HCT116 (cell line): Measurements from ENCODE around the gene LUC7L. TPM values are rescaled to one million over a fixed set of nuclear protein-coding genes. Genes with fewer than 3 reads are reported as not detected.

ENCODE experiments used
- ATAC-seq: fragments of 200-7000 bp; cut with Tn5 transposase; 2 replicates; pipeline ENCODE4 v1.9.1; 2020; ENCODE audit warnings: mild to moderate bottlenecking, moderate library complexity
- BruUV-seq: library from RNA; stranded (reverse); fragments of 400-500 nt; replicated peaks from 2 replicates; lab custom pipeline; 2021; lab: Mats Ljungman, UMichigan
- CTCF ChIA-PET: fragments of 300-600 bp; sonication (Branson Sonifier 250); formaldehyde crosslinking; loops from one replicate; lab custom pipeline; 2021; ENCODE audit warnings: antibody characterized with exemption; lab: Charles Lee
- POLR2A ChIA-PET: fragments of 300-600, 350-600 bp; sonication (Branson Sonifier 250); formaldehyde crosslinking; loops from one replicate; lab custom pipeline; 2021; ENCODE audit warnings: antibody characterized with exemption; lab: Charles Lee
- RAD21 ChIA-PET, 2 experiments: fragments of 300-600 bp; sonication (Branson Sonifier 250); formaldehyde crosslinking; loops; one replicate each; lab custom pipeline; 2023; ENCODE audit warnings: low total read pairs in 2 of 2; ENCODE audit not compliant: uncharacterized antibody in 2 of 2, unreplicated experiment in 2 of 2, low non-redundant PET in 1 of 2; lab: Charles Lee
- DNase-seq: peaks from one replicate; pipeline ENCODE4 v3.0.0-alpha.2; 2010; ENCODE audit warnings: low read depth, low spot score
- H2AFZ ChIP-seq: fragments of 200-600 bp; shearing (Covaris generic), sonication (generic); 2 replicates; pipeline ENCODE4 v1.6.1; 2017; ENCODE audit warnings: low read depth, mixed run types, mixed read lengths, antibody characterized with exemption, low read length; ENCODE audit not compliant: poor library complexity, severe bottlenecking
- H3K27ac ChIP-seq: 2 replicates; pipeline ENCODE4 v1.5.1; 2012; ENCODE audit warnings: low read depth, low read length
- H3K27me3 ChIP-seq: fragments of 200-600 bp; sonication (generic); 2 replicates; pipeline ENCODE4 v1.6.1; 2016; ENCODE audit warnings: mixed run types, low read length, mixed read lengths; ENCODE audit not compliant: insufficient read depth
- H3K36me3 ChIP-seq, 2 experiments: fragments of 200-500 bp in 1 of 2; fragments of 200-600 bp in 1 of 2; sonication (Bioruptor generic) in 1 of 2; sonication (generic) in 1 of 2; 2 replicates each; pipeline versions ENCODE4 v1.5.1 to v1.6.1; 2014 to 2016; ENCODE audit warnings: low read length in 2 of 2, inconsistent platforms in 1 of 2, mixed read lengths in 1 of 2, mixed run types in 1 of 2; ENCODE audit not compliant: insufficient read depth in 2 of 2, control insufficient read depth in 1 of 2
- H3K4me1 ChIP-seq, 2 experiments: fragments of 200-600 bp in 1 of 2; sonication (generic) in 1 of 2; 2 replicates each; pipeline versions ENCODE4 v1.5.1 to v1.6.1; 2012 to 2017; ENCODE audit warnings: low read length in 2 of 2, inconsistent platforms in 1 of 2, mild to moderate bottlenecking in 1 of 2, mixed read lengths in 1 of 2, mixed run types in 1 of 2, moderate library complexity in 1 of 2; ENCODE audit not compliant: insufficient read depth in 2 of 2, control insufficient read depth in 1 of 2
- H3K4me2 ChIP-seq: fragments of 200-600 bp; sonication (generic); 2 replicates; pipeline ENCODE4 v1.6.1; 2017; ENCODE audit warnings: mixed run types, low read length, mixed read lengths
- H3K4me3 ChIP-seq, 2 experiments: fragments of 200-600 bp in 1 of 2; sonication (generic) in 1 of 2; replicated peaks in 1 of 2; 2 replicates each; pipeline ENCODE4 v1.5.1; 2011 to 2016; ENCODE audit warnings: low read length in 2 of 2, control low read depth in 1 of 2, low read depth in 1 of 2, mild to moderate bottlenecking in 1 of 2, mixed read lengths in 1 of 2, mixed run types in 1 of 2
- H3K79me2 ChIP-seq: fragments of 200-600 bp; sonication (generic); 2 replicates; pipeline ENCODE4 v1.6.1; 2017; ENCODE audit warnings: mild to moderate bottlenecking, mixed run types, low read length, moderate library complexity, mixed read lengths; ENCODE audit not compliant: insufficient read depth
- H3K9ac ChIP-seq: fragments of 200-600 bp; sonication (generic); 2 replicates; pipeline ENCODE4 v1.6.1; 2016; ENCODE audit warnings: low read length, mixed read lengths
- H3K9me2 ChIP-seq: fragments of 200-600 bp; sonication (generic), shearing (Covaris generic); 2 replicates; pipeline ENCODE4 v1.6.1; 2017; ENCODE audit warnings: mixed run types, mild to moderate bottlenecking, moderate library complexity; ENCODE audit not compliant: insufficient read depth
- H3K9me3 ChIP-seq, 2 experiments: fragments of 200-500 bp in 1 of 2; fragments of 200-600 bp in 1 of 2; sonication (Bioruptor generic) in 1 of 2; sonication (generic) in 1 of 2; 2 replicates each; pipeline ENCODE4 v1.6.1; 2014 to 2017; ENCODE audit warnings: low read length in 2 of 2, mixed read lengths in 2 of 2, inconsistent platforms in 1 of 2, low read depth in 1 of 2, mild to moderate bottlenecking in 1 of 2, mixed run types in 1 of 2, moderate library complexity in 1 of 2; ENCODE audit not compliant: control insufficient read depth in 1 of 2, insufficient read depth in 1 of 2
- H4K20me1 ChIP-seq: fragments of 200-600 bp; sonication (generic), shearing (Covaris generic); 2 replicates; pipeline ENCODE4 v1.6.1; 2017; ENCODE audit warnings: mixed run types, mild to moderate bottlenecking, moderate library complexity; ENCODE audit not compliant: insufficient read depth
- EZH2 ChIP-seq: fragments of 200-600 bp; sonication (generic); IDR thresholded peaks from 2 replicates; pipeline ENCODE4 v1.6.1; 2017; ENCODE audit warnings: antibody characterized with exemption, mixed run types
- EZH2phosphoT487 ChIP-seq: fragments of 200-600 bp; IDR thresholded peaks from 2 replicates; pipeline ENCODE4 v1.6.1; 2018; ENCODE audit warnings: antibody characterized with exemption, borderline replicate concordance
- JUND ChIP-seq: IDR thresholded peaks from 2 replicates; pipeline ENCODE4 v1.6.1; 2012
- POLR2AphosphoS5 ChIP-seq: IDR thresholded peaks from 2 replicates; pipeline ENCODE4 v1.6.1; 2011; ENCODE audit warnings: mild to moderate bottlenecking, low read depth, low read length, moderate library complexity
- RAD21 ChIP-seq: IDR thresholded peaks from 2 replicates; pipeline ENCODE4 v1.6.1; 2012; ENCODE audit warnings: low read depth, mild to moderate bottlenecking
- REST ChIP-seq: IDR thresholded peaks from 2 replicates; pipeline ENCODE4 v1.6.1; 2012; ENCODE audit warnings: low read depth
- SIN3A ChIP-seq: IDR thresholded peaks from 2 replicates; pipeline ENCODE4 v1.6.1; 2012; ENCODE audit warnings: low read depth
- SP1 ChIP-seq: IDR thresholded peaks from 2 replicates; pipeline ENCODE4 v1.6.1; 2012; ENCODE audit warnings: low read depth
- SRF ChIP-seq: IDR thresholded peaks from 2 replicates; pipeline ENCODE4 v1.6.1; 2012; ENCODE audit warnings: low read depth
- TCF7L2 ChIP-seq: IDR thresholded peaks from 2 replicates; pipeline ENCODE4 v1.7.0; 2011; ENCODE audit warnings: borderline replicate concordance, inconsistent platforms; ENCODE audit not compliant: insufficient read depth, insufficient read length; ENCODE audit errors: extremely low read depth
- YY1 ChIP-seq: IDR thresholded peaks from 2 replicates; pipeline ENCODE4 v1.6.1; 2011; ENCODE audit warnings: low read length, low read depth, moderate library complexity, mild to moderate bottlenecking; ENCODE audit not compliant: insufficient replicate concordance; ENCODE audit errors: extremely low read depth
- intact Hi-C: fragments of 100-400 bp; cut with micrococcal nuclease; formaldehyde crosslinking; loops from 2 replicates; pipeline ENCODE4 v1.10.0; 2022
- total RNA-seq: library from RNA; stranded (reverse); gene quantifications from one replicate; pipeline ENCODE4 v1.2.1, GENCODE V29; 2021; ENCODE audit not compliant: unreplicated experiment
- TF ChIP-seq, protein P1 (sequence below): IDR thresholded peaks from 2 replicates; pipeline ENCODE4 v1.6.1; 2011; ENCODE audit warnings: mild to moderate bottlenecking, low read length, moderate library complexity; ENCODE audit not compliant: insufficient replicate concordance; ENCODE audit errors: extremely low read depth

The LUC7L gene
- total RNA-seq, 1 experiment from 2014 or later = 50.5 TPM

- no peaks in the 10 kb centered on the region for H3K36me3 ChIP-seq
- no TSS peak for BruUV-seq
- no peak for ATAC-seq
- ChIA-PET RAD21 (no interaction called here), POLR2A (no interaction called here), CTCF (no interaction called here)
- intact Hi-C loops = no loop called here
- TF ChIP-seq TCF7L2 = no peak
- TF ChIP-seq YY1 = no peak
- no peak for TF ChIP-seq SP1
- no peak for TF ChIP-seq SIN3A
- no peak for TF ChIP-seq EZH2
- no peak overlapping the region for H3K27ac ChIP-seq
- H3K9me3 ChIP-seq = no peaks in the 10 kb centered on the region
- no peaks in the 10 kb centered on the region for H3K79me2 ChIP-seq
- no peak overlapping the region for H3K4me2 ChIP-seq
- H2AFZ ChIP-seq = no peak overlapping the region
- no peaks in the 10 kb centered on the region for H4K20me1 ChIP-seq
- H3K27me3 ChIP-seq = no peaks in the 10 kb centered on the region
- H3K4me3 ChIP-seq = no peak overlapping the region
- H3K9me2 ChIP-seq = no peaks in the 10 kb centered on the region
- no peak for DNase-seq
- H3K9ac ChIP-seq = no peak overlapping the region
- no peaks in the 10 kb centered on the region; a peak in 1 of 4 replicates for H3K4me1 ChIP-seq
These were observed 25.9 kb upstream of the LUC7L start for GRCh38 chr16:255183-255582.

DNA sequence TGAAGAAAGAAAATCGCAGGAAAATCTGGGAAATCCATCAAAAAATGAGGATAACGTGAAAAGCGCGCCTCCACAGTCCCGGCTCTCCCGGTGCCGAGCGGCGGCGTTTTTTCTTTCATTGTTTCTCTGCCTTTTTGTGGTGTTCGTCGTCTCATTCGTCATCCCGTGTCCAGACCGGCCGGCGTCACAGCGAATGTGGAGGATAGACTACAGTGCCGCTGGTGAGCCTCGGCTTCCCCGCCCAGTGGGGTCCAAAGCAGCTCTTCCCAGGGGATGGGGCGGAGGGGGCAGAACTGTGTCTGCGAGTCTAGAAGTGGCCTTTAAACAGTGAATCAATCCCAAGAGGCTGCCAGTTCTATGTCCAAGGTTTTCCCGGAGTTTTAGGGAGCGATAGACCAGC is 25.2 kb upstream of the LUC7L start:
- ChIA-PET CTCF (no interaction called here), POLR2A (no interaction called here)
- no peak for ATAC-seq
- no peak for TF ChIP-seq EZH2
- TF ChIP-seq EZH2phosphoT487 = no peak
- TF ChIP-seq JUND = no peak
- no peak for TF ChIP-seq SRF
- no peak for TF ChIP-seq POLR2AphosphoS5
- no peak for TF ChIP-seq YY1
- no peak for TF ChIP-seq RAD21
- TF ChIP-seq, protein P1, sequence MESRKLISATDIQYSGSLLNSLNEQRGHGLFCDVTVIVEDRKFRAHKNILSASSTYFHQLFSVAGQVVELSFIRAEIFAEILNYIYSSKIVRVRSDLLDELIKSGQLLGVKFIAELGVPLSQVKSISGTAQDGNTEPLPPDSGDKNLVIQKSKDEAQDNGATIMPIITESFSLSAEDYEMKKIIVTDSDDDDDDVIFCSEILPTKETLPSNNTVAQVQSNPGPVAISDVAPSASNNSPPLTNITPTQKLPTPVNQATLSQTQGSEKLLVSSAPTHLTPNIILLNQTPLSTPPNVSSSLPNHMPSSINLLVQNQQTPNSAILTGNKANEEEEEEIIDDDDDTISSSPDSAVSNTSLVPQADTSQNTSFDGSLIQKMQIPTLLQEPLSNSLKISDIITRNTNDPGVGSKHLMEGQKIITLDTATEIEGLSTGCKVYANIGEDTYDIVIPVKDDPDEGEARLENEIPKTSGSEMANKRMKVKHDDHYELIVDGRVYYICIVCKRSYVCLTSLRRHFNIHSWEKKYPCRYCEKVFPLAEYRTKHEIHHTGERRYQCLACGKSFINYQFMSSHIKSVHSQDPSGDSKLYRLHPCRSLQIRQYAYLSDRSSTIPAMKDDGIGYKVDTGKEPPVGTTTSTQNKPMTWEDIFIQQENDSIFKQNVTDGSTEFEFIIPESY = no peak
- no peak for TF ChIP-seq REST
- TF ChIP-seq SIN3A = no peak

More for the DNA sequence above, 25.2 kb upstream of the LUC7L start:
- no peaks in the 10 kb centered on the region for H3K27me3 ChIP-seq
- H3K4me2 ChIP-seq = no peak overlapping the region
- H2AFZ ChIP-seq = no peak overlapping the region
- no peaks in the 10 kb centered on the region for H3K9me2 ChIP-seq
- H3K27ac ChIP-seq = no peak overlapping the region
- H3K4me3 ChIP-seq = no peak overlapping the region
- H4K20me1 ChIP-seq = no peaks in the 10 kb centered on the region
- RAD21 ChIA-PET = no interaction called here
- H3K4me1 ChIP-seq = no peaks in the 10 kb centered on the region; a peak in 1 of 4 replicates
- BruUV-seq = no TSS peak
- H3K9ac ChIP-seq = no peak overlapping the region
- H3K9me3 ChIP-seq = no peaks in the 10 kb centered on the region
- DNase-seq = no peak
- no peaks in the 10 kb centered on the region for H3K36me3 ChIP-seq
- H3K79me2 ChIP-seq = no peaks in the 10 kb centered on the region
- intact Hi-C loops = no loop called here
